RWPE2 (cell line): Measurements from ENCODE around the gene RND3.

Experiments used
- ATAC-seq: fragments of 200-7000 bp; cut with Tn5 transposase; 3 replicates; pipeline ENCODE4 v1.9.1; 2021; ENCODE audit warnings: low read depth
- DNase-seq: peaks from one replicate; pipeline ENCODE4 v3.0.0-alpha.2; 2020; ENCODE audit warnings: low spot score
- H3K27ac ChIP-seq: fragments of 450-650 bp; 2 replicates; pipeline ENCODE4 v1.5.1; 2017; ENCODE audit warnings: mild to moderate bottlenecking; ENCODE audit not compliant: poor library complexity, severe bottlenecking
- H3K27me3 ChIP-seq: fragments of 250-450 bp; sonication (Bioruptor Pico); 2 replicates; pipeline ENCODE4 v1.5.1; 2021; ENCODE audit warnings: mild to moderate bottlenecking, moderate library complexity; ENCODE audit not compliant: insufficient read depth, poor library complexity, severe bottlenecking
- H3K36me3 ChIP-seq: fragments of 250-450 bp; sonication (Bioruptor Pico); 2 replicates; pipeline ENCODE4 v1.5.1; 2020; ENCODE audit warnings: low read depth, mild to moderate bottlenecking, moderate library complexity
- H3K4me1 ChIP-seq: fragments of 250-450 bp; sonication (Bioruptor Pico); 2 replicates; pipeline ENCODE4 v1.5.1; 2021; ENCODE audit warnings: mild to moderate bottlenecking, moderate library complexity; ENCODE audit not compliant: insufficient read depth, poor library complexity, severe bottlenecking
- H3K4me3 ChIP-seq: fragments of 250-450 bp; sonication (Bioruptor Pico); 2 replicates; pipeline ENCODE4 v1.5.1; 2021; ENCODE audit warnings: mild to moderate bottlenecking, moderate library complexity; ENCODE audit not compliant: severe bottlenecking
- H3K9me3 ChIP-seq: fragments of 250-450 bp; sonication (Bioruptor Pico); 2 replicates; pipeline ENCODE4 v1.5.1; 2021; ENCODE audit warnings: mild to moderate bottlenecking, moderate library complexity; ENCODE audit not compliant: severe bottlenecking
- TF ChIP-seq, protein P1 (sequence below): fragments of 450-650 bp; IDR thresholded peaks from one replicate; pipeline ENCODE4 v1.5.1; 2017; ENCODE audit warnings: mild to moderate bottlenecking, moderate library complexity; ENCODE audit not compliant: poor library complexity, severe bottlenecking

Gene RND3, protein sequence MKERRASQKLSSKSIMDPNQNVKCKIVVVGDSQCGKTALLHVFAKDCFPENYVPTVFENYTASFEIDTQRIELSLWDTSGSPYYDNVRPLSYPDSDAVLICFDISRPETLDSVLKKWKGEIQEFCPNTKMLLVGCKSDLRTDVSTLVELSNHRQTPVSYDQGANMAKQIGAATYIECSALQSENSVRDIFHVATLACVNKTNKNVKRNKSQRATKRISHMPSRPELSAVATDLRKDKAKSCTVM

DNA sequence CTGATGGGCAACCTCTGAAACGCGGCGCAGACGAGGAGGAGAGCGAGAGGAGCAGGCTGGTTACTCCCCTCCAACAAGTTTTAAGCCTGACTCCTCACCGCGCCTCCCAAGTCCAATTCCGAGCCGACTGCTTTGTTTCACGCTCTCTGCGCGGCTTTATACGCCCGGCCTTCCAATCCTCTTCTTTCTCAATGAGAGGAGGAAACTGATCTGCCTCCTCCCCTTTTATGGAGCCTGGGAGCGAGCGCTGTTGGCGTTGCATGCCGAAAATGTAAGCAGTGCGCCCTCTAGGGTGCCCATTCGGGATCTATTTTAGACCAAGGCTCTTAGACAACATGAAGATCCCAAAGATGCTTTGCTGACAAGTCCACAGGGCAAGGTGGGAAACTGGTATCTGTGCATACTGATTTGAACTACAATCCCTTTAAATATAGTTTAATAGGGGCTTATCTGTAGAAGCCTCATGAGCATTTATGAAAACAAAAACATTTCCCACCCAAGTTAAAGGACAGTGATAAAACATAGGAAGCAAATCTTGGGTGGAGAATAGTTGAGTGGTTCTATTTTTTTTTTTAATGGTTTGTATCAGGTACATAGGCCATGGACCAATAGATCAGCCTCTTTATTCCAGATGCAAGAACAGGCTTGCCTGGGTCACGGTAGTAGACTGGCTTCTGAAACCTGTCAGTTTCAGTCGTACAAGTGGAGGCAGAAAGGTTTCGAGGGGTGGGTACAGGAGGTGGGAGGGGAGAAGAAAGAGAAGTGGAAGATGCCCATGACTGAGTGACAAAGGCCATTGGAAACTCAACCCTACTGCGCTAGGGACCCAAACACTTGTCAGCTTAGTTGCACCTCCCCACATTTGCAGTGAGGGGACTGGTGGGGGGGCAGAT lies at the start of gene RND3:
RND3 (minus strand) TSS at position 131 of the 893 bp plus-strand sequence. CDS start 250 bp downstream, outside the sequence.
- Histone ChIP-seq H3K36me3 (peaks cover 43% of the 10 kb centered on the region), H3K27me3 (no peaks in the 10 kb centered on the region), H3K27ac (peak within 1 kb of the TSS; percentile 99), H3K4me1 (peaks cover 35% of the 10 kb centered on the region), H3K9me3 (no peaks in the 10 kb centered on the region), H3K4me3 (peak within 1 kb of the TSS; percentile 59)
- TF ChIP-seq, protein P1, sequence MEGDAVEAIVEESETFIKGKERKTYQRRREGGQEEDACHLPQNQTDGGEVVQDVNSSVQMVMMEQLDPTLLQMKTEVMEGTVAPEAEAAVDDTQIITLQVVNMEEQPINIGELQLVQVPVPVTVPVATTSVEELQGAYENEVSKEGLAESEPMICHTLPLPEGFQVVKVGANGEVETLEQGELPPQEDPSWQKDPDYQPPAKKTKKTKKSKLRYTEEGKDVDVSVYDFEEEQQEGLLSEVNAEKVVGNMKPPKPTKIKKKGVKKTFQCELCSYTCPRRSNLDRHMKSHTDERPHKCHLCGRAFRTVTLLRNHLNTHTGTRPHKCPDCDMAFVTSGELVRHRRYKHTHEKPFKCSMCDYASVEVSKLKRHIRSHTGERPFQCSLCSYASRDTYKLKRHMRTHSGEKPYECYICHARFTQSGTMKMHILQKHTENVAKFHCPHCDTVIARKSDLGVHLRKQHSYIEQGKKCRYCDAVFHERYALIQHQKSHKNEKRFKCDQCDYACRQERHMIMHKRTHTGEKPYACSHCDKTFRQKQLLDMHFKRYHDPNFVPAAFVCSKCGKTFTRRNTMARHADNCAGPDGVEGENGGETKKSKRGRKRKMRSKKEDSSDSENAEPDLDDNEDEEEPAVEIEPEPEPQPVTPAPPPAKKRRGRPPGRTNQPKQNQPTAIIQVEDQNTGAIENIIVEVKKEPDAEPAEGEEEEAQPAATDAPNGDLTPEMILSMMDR = peak; percentile 95
- peak; percentile 96 for DNase-seq
- peak; percentile 24 for ATAC-seq

DNA sequence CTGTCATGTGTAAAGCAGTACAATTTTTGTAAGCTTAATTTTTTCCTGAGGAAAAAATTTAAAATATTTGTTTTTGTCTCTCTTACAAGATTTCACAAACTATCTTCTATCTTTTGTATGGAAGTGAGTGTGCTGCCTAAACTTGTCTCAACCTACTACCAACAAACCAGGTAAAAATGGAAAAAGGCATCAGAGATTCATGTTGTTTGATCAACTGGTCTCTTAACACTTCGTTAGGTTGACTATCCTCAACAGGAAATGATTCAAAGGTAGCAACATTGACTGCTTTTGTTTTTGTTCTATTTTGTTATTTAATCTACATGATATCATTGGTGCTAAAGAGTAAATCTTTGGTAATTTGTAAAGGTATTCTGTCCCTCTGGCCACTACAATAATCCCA lies 47.7 kb upstream of the RND3 start:
- no peak for DNase-seq
- TF ChIP-seq, protein P1 = no peak
- Histone ChIP-seq H3K27me3 (no peaks in the 10 kb centered on the region), H3K9me3 (peaks cover 3% of the 10 kb centered on the region), H3K36me3 (no peaks in the 10 kb centered on the region), H3K4me1 (peaks cover 37% of the 10 kb centered on the region), H3K4me3 (no peak overlapping the region), H3K27ac (peak overlapping the region; percentile 49)
- peak; percentile 58; the same call in 2 of the 3 replicates for ATAC-seq

DNA sequence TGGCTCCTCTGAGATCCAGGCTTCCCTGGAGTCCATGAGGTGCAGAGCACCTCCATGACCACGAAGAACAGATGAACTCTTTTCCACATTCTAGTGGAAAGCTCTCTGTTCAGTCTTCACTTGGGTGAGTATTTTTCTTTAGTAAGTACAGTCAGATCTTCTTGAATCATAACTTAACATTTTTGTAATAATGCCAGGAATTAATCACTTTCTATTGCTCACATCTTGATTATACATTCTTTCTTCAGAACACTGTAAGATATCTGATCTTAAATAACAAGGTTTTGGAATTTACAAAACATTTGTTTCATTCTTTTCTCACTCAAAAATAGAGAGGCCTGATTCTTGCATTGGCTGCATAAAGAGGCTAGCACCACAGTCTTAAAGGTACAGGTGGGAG lies 45.4 kb upstream of the RND3 start:
- no peak for DNase-seq
- peak; percentile 26; the same call in 2 of the 3 replicates for ATAC-seq
- H3K4me3 ChIP-seq = no peak overlapping the region
- H3K36me3 ChIP-seq = no peaks in the 10 kb centered on the region
- H3K9me3 ChIP-seq = peaks cover 3% of the 10 kb centered on the region
- TF ChIP-seq, protein P1 = no peak
- peaks cover 57% of the 10 kb centered on the region for H3K4me1 ChIP-seq
- no peaks in the 10 kb centered on the region for H3K27me3 ChIP-seq
- peak overlapping the region; percentile 94 for H3K27ac ChIP-seq

DNA sequence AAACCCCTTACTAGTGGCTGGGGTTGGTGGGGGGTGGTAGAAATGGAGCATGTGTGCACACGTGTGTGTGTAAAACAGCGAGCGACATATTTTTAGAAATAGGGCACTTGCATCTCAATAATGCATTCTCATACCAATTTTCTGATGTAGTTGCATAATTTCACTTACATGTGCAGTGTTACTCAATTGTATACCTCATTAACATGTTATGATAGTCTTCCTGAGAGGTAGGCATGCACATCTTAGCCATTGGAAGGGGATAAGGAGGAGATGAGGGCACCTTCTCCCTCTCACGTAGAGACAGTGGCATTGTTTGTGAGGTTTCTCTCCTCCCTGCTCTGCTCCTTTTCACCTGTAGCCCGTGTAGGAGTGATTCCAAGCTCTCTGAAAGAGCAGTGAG lies 44.6 kb upstream of the RND3 start:
- H3K36me3 ChIP-seq = no peaks in the 10 kb centered on the region
- peak overlapping the region; percentile 94 for H3K27ac ChIP-seq
- DNase-seq (no peak), ATAC-seq (no peak)
- peaks cover 3% of the 10 kb centered on the region for H3K9me3 ChIP-seq
- TF ChIP-seq, protein P1 = no peak
- no peaks in the 10 kb centered on the region for H3K27me3 ChIP-seq
- H3K4me1 ChIP-seq = peaks cover 66% of the 10 kb centered on the region
- no peak overlapping the region for H3K4me3 ChIP-seq

DNA sequence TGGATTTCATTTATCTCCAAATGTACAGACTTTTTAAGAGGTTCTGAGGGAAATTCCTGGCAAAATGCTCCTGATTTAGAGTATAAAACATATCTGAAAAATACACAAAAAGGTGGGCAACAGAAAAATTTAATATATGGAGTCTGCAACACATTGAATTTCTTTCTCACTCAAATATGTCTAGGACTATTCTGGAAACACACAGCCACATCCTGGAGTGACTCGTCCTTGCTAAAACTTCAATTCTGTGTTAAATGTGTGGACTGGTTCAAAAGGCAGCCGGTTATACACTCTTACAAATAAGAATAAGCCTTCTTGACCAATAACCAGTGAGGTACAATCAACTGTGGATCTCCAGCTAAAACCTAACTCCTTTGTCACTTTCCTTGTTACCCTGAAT lies 44.1 kb upstream of the RND3 start:
- TF ChIP-seq, protein P1 = no peak
- Histone ChIP-seq H3K27ac (peak overlapping the region; percentile 94), H3K36me3 (no peaks in the 10 kb centered on the region), H3K4me1 (peaks cover 68% of the 10 kb centered on the region), H3K9me3 (peaks cover 3% of the 10 kb centered on the region), H3K4me3 (no peak overlapping the region), H3K27me3 (no peaks in the 10 kb centered on the region)
- ATAC-seq (no peak), DNase-seq (no peak)
